ENCODE measurements around the gene SYTL3. TPM values are rescaled to one million over a fixed set of nuclear protein-coding genes. Genes with fewer than 3 reads are reported as not detected.

SYTL3 gene
- total RNA-seq, 1 experiment from 2014 or later: 0.09 TPM

- Mint-ChIP-seq H3K36me3 (ENCODE audit: insufficient read depth in 1 of 3, low read depth in 3 of 3) (peaks cover 34 to 54% (median 46%) of the 10 kb centered on the region in 3 experiments; a peak in 6 of 7 replicates), H3K27ac (peak overlapping the region; percentile 27 to 94 (median 36); a peak in 4 of 7 replicates), H3K9me3 (no peaks in the 10 kb centered on the region), H3K4me1 (peaks cover 10 to 16% of the 10 kb centered on the region in 2 experiments), H3K4me3 (no peak overlapping the region), H3K27me3 (ENCODE audit: low read depth) (peaks cover 3% of the 10 kb centered on the region)
- Histone ChIP-seq H3K27me3 (ENCODE audit: insufficient read depth, low read length) (no peaks in the 10 kb centered on the region), H3K9me3 (ENCODE audit: control insufficient read depth, low read depth, low read length) (no peaks in the 10 kb centered on the region), H3K18ac (ENCODE audit: insufficient read length, low read depth, low read length) (no peak overlapping the region), H3K27ac (ENCODE audit: insufficient read length, low read depth, low read length) (no peak overlapping the region), H2BK120ac (ENCODE audit: low read depth, low read length, poor library complexity, severe bottlenecking) (no peak overlapping the region), H4K91ac (ENCODE audit: insufficient read length, low read depth, low read length) (no peak overlapping the region), H3K56ac (ENCODE audit: insufficient read length, low read depth, low read length) (no peak overlapping the region), H4K8ac (replicated peaks; ENCODE audit: insufficient read length, low read depth, low read length) (no peak overlapping the region), H2BK5ac (ENCODE audit: insufficient read length, low read length) (no peak overlapping the region), H3K4ac (ENCODE audit: low read depth, low read length) (no peak overlapping the region), H2AK5ac (ENCODE audit: insufficient read length, low read length) (no peak overlapping the region), H3K4me1 (ENCODE audit: insufficient read depth, low read length) (no peaks in the 10 kb centered on the region), H2BK20ac (ENCODE audit: low read depth, low read length, poor library complexity, severe bottlenecking) (no peak overlapping the region), H3K79me1 (ENCODE audit: insufficient read depth, low read depth, low read length, poor library complexity, severe bottlenecking) (no peaks in the 10 kb centered on the region), H3K14ac (ENCODE audit: insufficient read depth, low read length) (no peak overlapping the region), H3K79me2 (ENCODE audit: insufficient read depth, low read length) (no peaks in the 10 kb centered on the region), H2BK12ac (ENCODE audit: insufficient read length, low read depth, low read length) (no peak overlapping the region), H3K4me2 (ENCODE audit: insufficient read depth, insufficient read length, low read length) (no peak overlapping the region), H4K5ac (ENCODE audit: insufficient read length, low read depth, low read length) (no peak overlapping the region), H4K20me1 (ENCODE audit: control insufficient read depth, insufficient read depth, insufficient read length) (no peaks in the 10 kb centered on the region), H3T11ph (ENCODE audit: low read length) (no peak overlapping the region), H3K23me2 (ENCODE audit: insufficient read length, low read depth, low read length, poor library complexity, severe bottlenecking) (no peaks in the 10 kb centered on the region), H3K23ac (ENCODE audit: insufficient read length, low read depth, low read length) (no peak overlapping the region), H3K9ac (ENCODE audit: extremely low read depth, insufficient read length, low read length) (no peak overlapping the region), H2BK15ac (ENCODE audit: low read depth, low read length) (no peak overlapping the region), H2AFZ (ENCODE audit: low read length) (no peak overlapping the region)
- no CpG with 5 or more reads among the region's 14 CpGs for WGBS (ENCODE audit: extremely low coverage, insufficient read length, low lambda C conversion rate)
- DNase-seq: no peak
- no peak for TF ChIP-seq CTCF (conservative IDR thresholded peaks at IDR 0.05)
These were observed 114.5 kb downstream of the SYTL3 start for GRCh38 chr6:158764183-158764849.

All from H9 (cell line).